HT-29 (cell line): ENCODE data around the gene XKR3. TPM values are rescaled to one million over a fixed set of nuclear protein-coding genes. Genes with fewer than 3 reads are reported as not detected.
"Not testable (repeated sequence)": the region's sequence is repeated elsewhere in the genome, so short reads cannot be mapped to it uniquely, and the experiment has no call there.

Experiments
- DNase-seq: peaks from one replicate; pipeline ENCODE4 v3.0.0-alpha.2; 2015; ENCODE audit warnings: low spot score
- total RNA-seq: library from RNA; depleted of rRNA; stranded (reverse); fragments of >200 nt; shearing (Covaris generic); gene quantifications from 2 replicates; pipeline ENCODE4 v1.2.3, GENCODE V29; 2014

Gene XKR3
- total RNA-seq, 1 experiment from 2014 or later: not detected

DNA sequence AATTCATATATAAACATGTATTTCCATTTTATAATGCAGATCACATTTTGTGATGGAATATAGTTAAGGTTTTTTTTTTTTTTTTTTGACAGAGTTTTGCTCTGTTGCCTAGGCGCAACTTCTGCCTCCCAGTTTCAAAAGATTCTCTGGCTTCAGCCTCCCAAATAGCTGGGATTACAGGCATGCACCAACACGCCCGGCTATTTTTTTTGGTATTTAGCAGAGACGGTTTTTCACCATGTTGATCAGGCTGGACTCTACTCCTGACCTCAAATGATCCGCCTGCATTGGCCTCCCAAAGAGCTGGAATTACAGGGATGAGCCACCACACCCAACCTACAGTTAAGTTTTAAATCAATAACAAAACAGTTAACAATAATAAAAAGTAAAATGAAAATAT is 18.8 kb downstream of the XKR3 start:
- no peak for DNase-seq

DNA sequence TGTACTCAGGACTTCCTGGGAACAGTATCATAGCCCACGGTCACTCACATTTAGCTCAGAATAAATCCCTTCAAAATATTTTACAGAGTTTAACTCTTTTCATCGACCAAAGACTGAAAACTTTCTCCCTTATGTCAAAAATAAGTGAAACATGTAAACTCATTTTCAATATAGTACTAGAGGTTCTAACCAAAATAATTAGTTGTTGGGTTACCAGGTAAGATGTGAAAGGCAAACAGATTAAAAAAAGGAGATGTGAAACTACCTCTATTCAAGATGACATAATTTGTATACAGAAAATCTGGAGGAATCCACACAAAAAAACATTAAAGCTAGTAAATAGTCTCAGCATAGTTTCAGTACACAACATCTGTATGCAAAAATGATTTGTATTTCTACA is 20.3 kb downstream of the XKR3 start:
- no peak for DNase-seq

DNA sequence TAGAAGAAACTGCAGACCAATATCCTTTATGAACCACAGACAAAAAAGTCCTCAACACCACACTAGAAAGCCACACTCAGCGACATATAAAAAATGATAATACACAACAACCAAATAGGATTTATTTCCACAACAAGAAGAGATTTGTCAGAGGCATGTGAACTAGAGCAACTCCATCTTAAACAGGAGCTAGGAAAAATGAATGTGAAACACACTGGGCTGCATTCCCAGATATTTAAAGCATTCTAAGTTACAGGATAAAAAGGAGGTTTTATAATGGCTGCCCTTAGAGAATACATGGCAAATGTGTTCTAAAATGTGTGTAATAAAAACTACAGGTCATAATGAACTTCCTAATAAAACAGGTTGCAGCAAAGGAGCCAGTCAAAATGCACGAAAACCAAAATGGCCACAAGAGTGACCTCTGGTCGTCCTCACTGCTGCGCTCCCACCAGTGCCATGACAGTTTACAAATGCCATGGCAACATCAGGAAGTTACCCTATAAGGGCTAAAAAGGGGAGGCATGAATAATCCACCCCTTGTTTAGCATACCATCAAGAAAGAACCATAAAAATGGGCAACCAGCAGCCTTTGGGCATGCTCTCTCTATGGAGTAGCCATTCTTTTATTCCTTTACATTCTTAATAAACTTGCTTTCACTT is 21.8 kb downstream of the XKR3 start:
- DNase-seq: no peak

DNA sequence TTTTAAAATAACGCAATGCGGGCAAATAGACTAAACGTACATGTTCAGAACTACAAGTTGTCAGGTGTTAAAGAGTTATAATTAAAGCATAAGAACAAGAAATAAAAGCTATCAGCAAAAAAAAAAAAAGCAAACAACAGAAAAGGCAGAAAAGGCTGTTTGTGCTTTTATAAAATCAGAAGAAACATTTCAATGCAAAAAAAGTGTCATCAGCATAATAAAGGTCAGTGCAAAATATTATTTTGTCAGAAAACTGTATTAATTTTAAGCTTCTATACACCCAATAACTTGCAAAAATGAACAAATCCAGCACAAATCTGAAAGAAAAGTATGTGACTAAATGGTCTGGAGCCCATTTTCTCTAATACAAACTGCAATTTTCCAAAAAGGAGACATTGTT is 23.6 kb downstream of the XKR3 start:
- no peak for DNase-seq

DNA sequence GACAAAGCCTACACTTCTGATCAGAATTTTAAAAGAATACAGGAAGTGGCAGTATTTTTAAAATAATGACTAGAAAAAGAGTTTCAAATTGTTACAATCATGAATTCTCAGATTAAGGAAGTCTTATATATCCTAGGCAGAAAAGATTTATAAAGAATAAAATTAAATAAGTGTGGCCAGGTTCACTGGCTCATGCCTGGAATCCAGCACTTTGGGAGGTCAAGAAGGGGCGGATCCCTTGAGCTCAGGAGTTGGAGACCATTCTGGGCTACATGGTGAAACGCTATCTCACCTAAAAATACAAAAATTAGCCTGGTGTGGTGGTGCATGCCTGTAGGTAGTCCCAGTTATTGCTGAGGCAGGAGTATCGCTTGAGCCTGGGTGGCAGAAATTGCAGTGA is 24.1 kb downstream of the XKR3 start:
- DNase-seq: no peak

DNA sequence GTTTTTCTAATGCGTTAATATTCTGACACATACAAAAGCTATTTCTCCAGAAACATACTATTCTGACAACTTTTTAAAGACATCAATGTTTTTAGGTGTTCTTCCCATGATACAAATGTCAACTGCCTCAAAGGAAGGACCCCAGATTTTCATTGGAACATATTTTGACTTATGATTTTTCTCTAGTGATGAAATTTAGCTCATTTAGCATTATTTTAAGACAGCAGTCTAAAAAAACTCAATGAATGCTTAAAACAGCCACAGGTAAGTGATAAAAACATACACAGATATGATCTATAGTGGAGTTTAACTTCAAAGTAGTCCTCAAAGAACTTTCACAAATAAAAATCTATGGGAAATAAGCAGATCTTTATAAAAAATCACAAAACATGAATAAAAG is 24.9 kb downstream of the XKR3 start:
- DNase-seq: no peak

DNA sequence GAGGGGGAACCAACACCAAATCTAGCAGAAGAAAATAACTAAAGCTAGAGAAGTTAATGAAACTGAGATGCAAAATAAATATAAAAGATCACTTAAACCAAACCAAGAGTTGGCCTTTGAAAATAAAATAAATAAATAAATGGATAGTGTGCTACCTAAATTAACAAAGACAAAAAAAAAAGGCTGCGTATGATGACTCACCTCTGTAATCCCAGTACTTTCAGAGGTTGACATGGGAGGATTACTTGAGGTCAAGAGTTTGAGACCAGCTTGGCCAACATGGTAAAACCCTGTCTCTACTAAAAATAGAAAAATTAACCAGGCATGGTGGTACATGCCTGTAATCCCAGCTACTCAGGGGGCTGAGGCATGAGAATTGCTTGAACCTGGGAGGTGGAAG is 29.7 kb downstream of the XKR3 start:
- not testable (repeated sequence) for DNase-seq

DNA sequence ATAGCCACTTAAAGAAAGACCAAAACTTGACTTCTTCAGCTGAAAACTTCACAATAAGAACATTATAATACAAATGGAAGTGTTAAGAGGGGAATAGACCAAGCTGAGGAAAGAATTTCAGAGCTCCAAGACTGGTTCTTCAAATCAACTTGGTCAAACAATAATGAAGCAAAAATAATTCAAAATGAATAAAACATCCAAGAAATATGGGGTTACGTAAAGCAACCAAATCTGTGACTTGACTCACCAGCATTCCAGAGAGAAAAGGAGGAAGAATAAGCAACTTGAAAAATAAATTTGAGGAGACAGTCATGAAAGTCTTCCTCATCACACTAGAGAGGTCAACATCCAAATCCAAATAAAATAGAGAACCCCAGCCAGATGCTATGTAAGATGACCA is 31.4 kb downstream of the XKR3 start:
- no peak for DNase-seq

DNA sequence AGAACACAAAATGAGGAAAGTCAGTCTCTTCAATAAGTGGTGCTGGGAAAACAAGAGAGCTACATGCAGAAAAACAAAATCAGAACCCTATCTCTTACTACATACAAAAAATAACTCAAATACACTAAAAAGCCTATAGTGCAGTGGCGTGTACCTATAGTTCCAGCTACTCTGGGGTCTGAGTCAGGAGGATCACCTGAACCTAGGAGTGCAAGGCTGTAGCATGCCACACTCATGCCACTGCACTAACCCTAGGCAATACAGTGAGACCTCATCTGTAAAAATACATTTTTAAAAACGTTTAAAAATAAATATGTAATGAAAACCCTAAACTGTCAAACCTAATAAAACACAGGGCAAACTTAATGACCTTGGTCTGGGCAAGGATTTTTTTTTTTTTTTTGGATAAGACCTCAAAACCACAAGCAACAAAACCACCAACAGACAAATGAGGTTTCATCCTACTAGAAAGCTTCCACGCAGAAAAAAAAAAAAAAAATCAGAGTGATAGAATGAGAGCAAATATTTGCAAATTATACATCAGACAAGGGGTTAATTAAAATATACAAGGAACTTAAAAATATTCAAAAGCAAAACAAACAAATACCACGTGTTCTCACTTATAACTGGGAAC is 35.2 kb downstream of the XKR3 start:
- no peak for DNase-seq

DNA sequence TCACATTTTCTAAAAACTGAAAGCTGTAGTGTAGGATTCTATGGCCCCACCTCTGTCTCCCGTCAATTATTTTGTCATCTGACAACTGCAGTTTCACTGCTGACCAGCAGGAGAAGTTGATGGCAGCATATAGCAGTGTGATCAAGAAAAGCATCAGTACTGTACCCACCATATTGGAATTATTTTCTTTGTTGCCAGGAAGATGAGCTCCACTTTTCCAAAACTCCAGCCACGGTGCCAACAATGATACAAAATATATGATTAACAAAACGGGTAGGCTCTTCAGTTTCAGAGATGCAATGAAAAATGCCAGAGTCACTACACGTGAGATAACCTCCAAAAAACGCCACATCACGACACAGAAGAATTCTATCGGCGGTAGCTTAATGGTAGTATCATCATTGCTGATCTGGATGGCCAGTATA is 41.3 kb downstream of the XKR3 start:
- DNase-seq: peak; percentile 16

DNA sequence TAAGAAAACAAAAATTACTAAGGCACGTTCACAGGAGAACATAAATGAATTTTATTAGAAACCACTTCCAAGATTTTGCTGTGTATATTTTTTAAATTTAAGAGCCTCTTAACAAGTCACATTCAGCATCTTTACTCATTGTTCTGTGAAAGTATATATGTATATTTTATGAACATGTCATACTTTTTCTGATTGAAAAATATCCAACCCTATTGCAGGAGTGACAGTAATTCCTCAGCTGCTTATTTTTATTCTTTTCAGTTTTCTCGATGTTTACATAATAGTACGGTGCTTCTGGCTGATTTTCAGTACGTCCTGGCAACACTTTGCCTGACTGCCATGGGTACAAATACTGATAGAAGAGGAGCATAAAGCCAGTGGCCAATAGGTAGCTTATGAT is 41.8 kb downstream of the XKR3 start:
- DNase-seq: no peak

DNA sequence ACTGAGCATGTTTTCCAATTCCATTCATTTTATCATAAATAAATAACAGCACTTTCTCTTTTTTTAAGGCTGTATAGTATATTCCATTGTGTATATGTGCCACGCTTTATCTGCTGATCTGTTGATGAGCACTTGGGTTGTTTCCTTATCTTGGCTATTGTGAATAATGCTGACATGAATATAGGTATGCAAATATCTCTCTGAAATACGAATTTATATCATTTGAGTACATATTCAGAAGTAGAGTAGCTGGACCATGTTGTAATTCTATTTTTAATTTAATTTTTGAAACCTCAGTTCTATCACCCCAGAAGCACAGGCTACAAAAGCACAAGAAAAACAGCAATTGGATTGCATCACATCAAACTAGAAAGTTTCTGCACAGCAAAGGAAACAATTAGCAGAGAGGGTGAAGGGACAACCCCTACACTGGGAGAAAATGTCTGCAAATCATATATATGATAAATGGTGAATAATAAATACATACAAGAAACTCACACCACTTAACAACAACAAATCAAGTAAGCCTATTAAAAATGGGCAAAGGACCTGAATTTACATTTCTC is 43.4 kb downstream of the XKR3 start:
- DNase-seq: no peak

DNA sequence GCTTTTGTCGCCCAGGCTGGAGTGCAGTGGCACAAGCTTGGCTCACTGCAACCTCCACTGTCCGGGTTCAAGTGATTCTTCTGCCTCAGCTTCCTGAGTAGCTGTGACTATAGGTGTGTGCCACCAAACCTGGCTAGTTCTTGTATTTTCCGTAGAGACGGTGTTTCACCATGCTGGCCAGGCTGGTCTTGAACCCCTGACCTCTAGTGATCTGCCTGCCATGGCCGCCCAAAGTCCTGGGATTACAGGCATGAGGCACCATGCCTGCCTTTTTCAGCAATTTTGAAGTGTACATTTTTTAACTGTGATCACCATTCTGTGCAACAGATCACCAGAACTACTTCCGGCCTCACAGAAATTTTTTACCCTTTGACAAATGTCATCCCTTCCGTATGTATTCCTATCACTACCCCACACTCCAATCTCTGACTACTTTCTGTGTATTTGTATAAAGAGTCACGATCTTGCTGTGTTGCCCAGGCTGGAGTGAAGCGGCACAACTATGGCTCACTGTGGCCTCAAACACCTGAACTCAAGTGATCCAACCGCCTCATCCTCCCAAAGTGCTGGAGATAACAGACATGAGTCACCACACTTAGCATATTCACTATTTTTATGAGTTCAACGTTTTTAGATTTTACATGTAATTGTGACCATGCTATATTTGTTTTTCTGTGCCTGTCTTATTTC is 44.0 kb downstream of the XKR3 start:
- DNase-seq: no peak

DNA sequence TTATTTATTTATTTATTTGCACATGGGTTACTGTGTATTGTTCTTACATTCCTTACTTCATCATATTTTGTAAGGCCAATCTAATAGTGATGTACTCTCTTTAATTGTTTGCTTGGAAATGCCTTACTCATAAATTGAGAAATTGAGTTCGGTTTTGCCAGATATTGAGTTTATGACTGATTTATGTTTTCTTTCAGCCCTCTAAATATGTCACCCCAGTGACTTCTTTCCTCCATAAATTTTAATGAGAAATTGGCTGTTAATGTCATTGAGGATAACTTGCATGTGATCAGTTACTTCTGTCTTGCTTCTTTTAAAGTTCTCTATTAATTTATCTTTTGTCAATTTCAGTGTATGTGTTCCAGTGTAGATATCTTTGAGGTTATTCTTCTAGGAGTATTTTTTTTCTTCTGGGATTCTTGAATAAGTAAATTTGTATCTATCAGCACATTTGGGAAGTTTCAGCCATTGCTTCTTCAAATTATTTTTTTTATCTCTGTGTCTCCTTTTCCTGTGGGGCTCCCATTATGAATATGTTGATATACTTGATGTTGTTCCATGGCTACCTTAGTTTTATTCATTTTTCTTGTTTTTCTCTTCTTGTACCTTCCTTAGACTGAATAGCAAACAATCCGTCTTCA is 47.8 kb downstream of the XKR3 start:
- DNase-seq: no peak

DNA sequence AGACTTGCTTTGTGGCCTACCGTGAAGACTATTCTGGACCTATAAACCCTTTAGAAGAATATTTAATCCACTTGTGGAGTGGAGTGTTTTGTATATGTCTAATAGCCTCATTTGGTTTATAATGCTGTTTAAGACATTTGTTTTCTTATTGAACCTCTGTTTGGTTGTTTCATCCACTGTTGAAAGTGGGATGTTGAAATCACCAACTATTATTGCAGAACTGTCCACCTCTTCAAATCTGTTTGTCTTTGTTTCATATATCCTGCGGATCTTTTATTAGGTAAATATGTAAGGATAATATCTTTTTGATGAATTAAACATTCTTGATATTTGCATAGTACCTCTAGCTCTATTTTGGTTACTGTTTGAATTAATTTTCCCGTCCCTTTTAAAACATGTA is 49.1 kb downstream of the XKR3 start:
- DNase-seq: no peak

DNA sequence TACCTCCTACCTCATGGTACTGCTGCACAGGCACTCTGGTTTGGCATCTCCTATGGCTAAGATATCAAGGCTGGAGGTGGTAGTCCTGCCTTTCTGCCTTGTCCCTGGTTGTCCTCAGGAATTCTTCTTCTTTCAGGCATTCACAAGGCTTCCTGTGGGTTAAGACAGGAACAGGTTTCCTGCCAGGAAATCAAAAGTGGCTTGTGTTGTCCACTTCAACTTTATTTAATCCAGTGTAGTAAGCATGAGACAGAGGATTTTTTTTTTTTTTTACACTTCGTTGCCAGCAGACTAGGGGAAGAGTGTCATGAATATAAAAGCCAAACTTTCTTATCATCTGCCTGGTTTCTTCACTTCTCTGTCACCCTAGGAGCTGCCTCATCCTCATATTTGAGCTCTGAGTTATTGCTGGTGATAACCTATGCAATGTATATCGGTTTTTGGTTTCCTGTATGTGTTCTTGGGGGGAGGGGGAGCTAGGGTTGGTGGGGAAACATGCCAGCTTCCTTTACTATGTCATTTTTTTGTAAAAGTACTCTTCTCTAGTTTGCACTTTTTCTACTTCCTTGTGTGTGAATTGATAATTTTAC is 50.2 kb downstream of the XKR3 start:
- no peak for DNase-seq

DNA sequence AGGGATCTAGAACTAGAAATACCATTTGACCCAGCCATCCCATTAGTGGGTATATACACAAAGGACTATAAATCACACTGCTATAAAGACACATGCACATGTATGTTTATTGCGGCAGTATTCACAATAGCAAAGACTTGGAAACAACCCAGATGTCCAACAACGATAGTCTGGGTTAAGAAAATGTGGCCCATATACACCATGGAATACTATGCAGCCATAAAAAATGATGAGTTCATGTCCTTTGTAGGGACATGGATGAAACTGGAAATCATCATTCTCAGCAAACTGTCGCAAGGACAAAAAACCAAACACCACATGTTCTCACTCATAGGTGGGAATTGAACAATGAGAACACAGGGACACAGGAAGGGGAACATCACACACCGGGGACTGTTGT is 53.6 kb downstream of the XKR3 start:
- not testable (repeated sequence) for DNase-seq

DNA sequence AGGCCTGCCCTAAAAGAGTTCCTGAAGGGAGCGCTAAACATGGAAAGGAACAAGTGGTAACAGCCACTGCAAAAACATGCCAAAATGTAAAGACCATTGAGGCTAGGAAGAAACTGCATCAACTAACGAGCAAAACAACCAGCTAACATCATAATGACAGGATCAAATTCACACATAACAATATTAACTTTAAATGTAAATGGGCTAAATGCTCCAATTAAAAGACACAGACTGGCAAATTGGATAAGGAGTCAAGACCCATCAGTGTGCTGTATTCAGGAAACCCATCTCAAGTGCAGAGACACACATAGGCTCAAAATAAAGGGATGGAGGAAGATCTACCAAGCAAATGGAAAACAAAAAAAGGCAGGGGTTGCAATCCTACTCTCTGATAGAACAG is 57.3 kb downstream of the XKR3 start:
- not testable (repeated sequence) for DNase-seq

DNA sequence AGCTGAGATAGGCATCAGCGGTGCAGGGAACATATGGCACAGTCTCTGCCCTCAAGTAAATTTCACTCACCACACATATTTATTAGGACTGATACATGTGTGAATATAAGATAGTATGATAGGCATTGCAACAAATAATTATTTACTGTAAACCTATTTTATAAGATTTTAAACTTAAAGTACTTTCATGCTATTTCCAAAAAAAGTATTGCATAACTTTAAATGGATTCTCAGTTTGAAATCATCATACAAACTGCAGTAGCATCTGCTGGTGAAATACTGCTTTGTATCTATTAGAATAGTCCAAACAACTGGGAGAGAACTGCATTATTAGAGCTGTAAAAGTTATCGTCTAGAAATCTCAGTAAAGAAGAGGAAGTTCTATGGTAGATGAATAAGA is 63.0 kb downstream of the XKR3 start:
- not testable (repeated sequence) for DNase-seq

DNA sequence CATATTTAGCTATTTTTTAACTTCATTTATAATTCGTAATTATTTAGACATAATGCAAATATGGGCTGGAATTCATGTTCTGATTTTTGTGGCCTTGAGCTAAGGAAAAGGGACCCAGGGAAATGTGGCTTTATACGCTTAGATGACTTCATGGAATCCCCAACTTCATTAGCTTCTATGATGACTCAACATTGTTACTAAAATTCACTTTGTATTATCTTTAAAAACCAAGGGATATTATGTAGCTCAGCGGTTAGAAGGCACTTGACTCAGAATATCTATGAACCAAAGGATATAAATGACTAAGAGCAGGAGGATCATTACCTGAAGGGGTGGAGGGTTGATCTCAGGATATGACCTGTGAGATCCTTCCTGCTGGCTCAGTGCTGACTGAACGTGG is 64.8 kb downstream of the XKR3 start:
- not testable (repeated sequence) for DNase-seq

DNA sequence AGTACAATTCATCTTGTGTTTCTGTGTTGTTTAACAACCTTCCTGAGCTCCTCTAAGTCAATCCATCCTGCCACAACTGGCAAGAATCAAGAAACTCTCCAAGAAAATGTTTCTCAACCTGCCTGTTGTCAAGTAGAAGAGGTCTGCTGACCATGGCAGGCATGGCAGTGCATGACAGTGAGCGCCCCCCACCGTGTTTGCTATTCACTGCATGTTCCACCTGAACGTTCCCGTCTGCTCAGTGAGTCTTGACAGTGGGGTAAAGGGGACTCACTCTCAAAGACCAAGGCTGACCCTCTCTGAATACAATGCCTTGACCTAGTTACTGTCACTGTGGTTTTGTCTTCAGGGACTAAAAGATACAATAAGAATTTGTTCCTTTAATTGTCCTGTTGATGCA is 75.9 kb downstream of the XKR3 start:
- not testable (repeated sequence) for DNase-seq
